ENCODE results near the gene THSD4. TPM values are rescaled to one million over a fixed set of nuclear protein-coding genes. Genes with fewer than 3 reads are reported as not detected.

The THSD4 gene
- total and polyA plus RNA-seq, 2 of the 8 experiments (the other 6 are each of a cell fraction or from before 2014, with no cell fraction given), result 2.5 to 6.2 TPM

GRCh38 chr15:71630475-71630809, 515.2 kb downstream of the THSD4 start:
- TF ChIP-seq ASH2L (IDR thresholded peaks at IDR 0.05; ENCODE audit: low read length), result no peak
- no peak for TF ChIP-seq ZNF274 (IDR thresholded peaks at IDR 0.05; ENCODE audit: borderline replicate concordance, extremely low read depth, low read length)
- TF ChIP-seq KDM5A (IDR thresholded peaks at IDR 0.05; ENCODE audit: low read length), result no peak
- TF ChIP-seq POLR2AphosphoS5 (IDR thresholded peaks at IDR 0.05; ENCODE audit: low read depth, low read length), result no peak
- no peak for TF ChIP-seq JUN (IDR thresholded peaks at IDR 0.05; ENCODE audit: low read depth, low read length)
- TF ChIP-seq RAD21 (IDR thresholded peaks at IDR 0.05 in 1 of 2, conservative IDR thresholded peaks at IDR 0.05 in 1 of 2; ENCODE audit: low read depth in 2 of 2, low read length in 2 of 2), result no peak
- Histone ChIP-seq H3K56ac (replicated peaks; ENCODE audit: insufficient read length, low read depth, low read length) (no peak overlapping the region), H3K9ac (replicated peaks in 1 of 4; ENCODE audit: extremely low read depth in 1 of 4, low read depth in 3 of 4, low read length in 3 of 4) (no peak overlapping the region), H2AFZ (ENCODE audit: low read length) (no peak overlapping the region), H2BK20ac (ENCODE audit: low read length) (no peak overlapping the region), H3K27me3 (replicated peaks in 1 of 4; ENCODE audit: control insufficient read depth in 3 of 4, extremely low read depth in 1 of 4, insufficient read depth in 3 of 4, low read length in 3 of 4) (no peaks in the 10 kb centered on the region), H3K4me3 (ENCODE audit: extremely low read depth in 1 of 4, insufficient read depth in 2 of 4, low read depth in 3 of 4, low read length in 4 of 4) (no peak overlapping the region), H2BK120ac (replicated peaks; ENCODE audit: low read depth, low read length) (no peak overlapping the region), H3K4ac (replicated peaks; ENCODE audit: insufficient read length, low read depth, low read length) (no peak overlapping the region), H2AK5ac (ENCODE audit: low read depth, low read length) (no peak overlapping the region), H3K23me2 (ENCODE audit: low read depth, low read length) (no peaks in the 10 kb centered on the region; the same call in 1 of the 2 replicates), H4K91ac (replicated peaks; ENCODE audit: insufficient read length, low read length) (no peak overlapping the region), H4K20me1 (replicated peaks in 1 of 2; ENCODE audit: control insufficient read depth in 1 of 2, insufficient read depth in 2 of 2, low read length in 2 of 2) (no peaks in the 10 kb centered on the region), H3K9me3 (ENCODE audit: insufficient read depth in 2 of 2, low read depth in 1 of 2, low read length in 1 of 2) (no peaks in the 10 kb centered on the region), H3K79me1 (ENCODE audit: low read depth, low read length) (no peaks in the 10 kb centered on the region), H3K18ac (ENCODE audit: extremely low read depth, low read length) (no peak overlapping the region), H4K5ac (ENCODE audit: insufficient read length, low read depth, low read length) (no peak overlapping the region), H3K4me1 (replicated peaks in 1 of 4; ENCODE audit: control insufficient read depth in 3 of 4, insufficient read depth in 4 of 4, low read length in 3 of 4) (peaks cover 0 to 8% (median 7%) of the 10 kb centered on the region in 4 experiments; a peak in 5 of 7 replicates), H2BK12ac (ENCODE audit: low read depth, low read length) (no peak overlapping the region), H3K27ac (ENCODE audit: low read depth, low read length) (no peak overlapping the region), H4K8ac (ENCODE audit: extremely low read depth, insufficient read depth, low read length) (no peak overlapping the region), H2BK15ac (ENCODE audit: low read length) (no peak overlapping the region), H3K36me3 (ENCODE audit: control insufficient read depth in 2 of 4, insufficient read depth in 4 of 4, low read length in 3 of 4) (no peaks in the 10 kb centered on the region), H3K4me2 (ENCODE audit: insufficient read depth in 1 of 2, low read depth in 2 of 2, low read length in 2 of 2) (no peak overlapping the region), H2BK5ac (ENCODE audit: low read depth, low read length) (no peak overlapping the region), H3K23ac (ENCODE audit: insufficient read length) (no peak overlapping the region), H3K14ac (ENCODE audit: insufficient read length) (no peak overlapping the region), H3K79me2 (ENCODE audit: control insufficient read depth in 1 of 2, insufficient read depth in 2 of 2, low read length in 2 of 2) (no peaks in the 10 kb centered on the region)
- FAIRE-seq, result no peak
- POLR2A ChIA-PET (ENCODE audit: partially characterized antibody), result no interaction called here
- no peak for DNase-seq (ENCODE audit: low read depth in 1 of 2, low spot score in 2 of 2)
- CTCF ChIA-PET (ENCODE audit: partially characterized antibody), result interaction anchor here (1.2 to 2.3 kb wide), 3 partner anchors 39 to 172 kb away, joined by 3 to 9 read pairs (median 4); no protein-coding TSS in a partner anchor
- WGBS, 2 experiments (ENCODE audit: extremely low coverage in 1 of 2, insufficient coverage in 1 of 2, insufficient read length in 1 of 2, insufficient replicate concordance in 2 of 2, low coverage in 1 of 2, low lambda C conversion rate in 2 of 2, missing lambda C conversion rate in 1 of 2), result 85% methylated on average over 2 of the region's 2 CpGs; no CpG with 5 or more reads in 1 of the 2 experiments

All from H1 (cell line).